Right cardiac atrium (tissue), 5 donors: Measurements from ENCODE around the gene HUS1. TPM values are rescaled to one million over a fixed set of nuclear protein-coding genes. Genes with fewer than 3 reads are reported as not detected.

ENCODE experiments used
- ATAC-seq, 2 donors: fragments of 200-7000 bp; cut with Tn5 transposase; one replicate each; pipeline versions ENCODE4 v1.8.0 to v1.9.1; 2020; ENCODE audit warnings: moderate library complexity in 2 of 2, mild to moderate bottlenecking in 1 of 2
- DNase-seq, 3 donors: peaks; one replicate each; pipeline ENCODE4 v3.0.0-alpha.2; 2020
- H3K27ac ChIP-seq: one replicate; pipeline ENCODE4 v1.5.1; 2013; ENCODE audit warnings: mild to moderate bottlenecking, low read length, control low read depth, moderate library complexity
- H3K27me3 ChIP-seq: one replicate; pipeline ENCODE4 v1.6.1; 2013; ENCODE audit not compliant: control insufficient read depth, insufficient read depth
- H3K4me1 ChIP-seq: one replicate; pipeline ENCODE4 v1.6.1; 2013; ENCODE audit warnings: low read length; ENCODE audit not compliant: control insufficient read depth, insufficient read depth
- H3K4me3 ChIP-seq: one replicate; pipeline ENCODE4 v1.5.1; 2013; ENCODE audit warnings: low read length, control low read depth
- H3K9me3 ChIP-seq: one replicate; pipeline ENCODE4 v1.6.1; 2013; ENCODE audit warnings: low read length; ENCODE audit not compliant: control insufficient read depth
- WGBS: extraction: QIAGEN DNeasy Blood & Tissue Kit; methylation state at CpG from one replicate; pipeline ENCODE4 v1.1.7; 2013; 5-methylcytosine and 5-hydroxymethylcytosine counted together
- intact Hi-C, 4 donors: fragments of 100-400 bp; cut with DNase I; formaldehyde crosslinking; loops; one replicate each; pipeline versions ENCODE4 v1.11.0 to v1.14.0; 2022 to 2023
- polyA plus RNA-seq: library from polyadenylated mRNA; stranded (reverse); fragments of 200-250 nt; gene quantifications from one replicate; pipeline ENCODE4 v1.2.3, GENCODE V29; 2013
- total RNA-seq, 4 donors: library from RNA; stranded (reverse); fragmentation: NEBNext Ultra II Directional; extraction: Animal tissue kit (Norgen Biotek cat#: 25700); gene quantifications; one replicate each; pipeline ENCODE4 v1.2.1, GENCODE V29; 2021
- donor health status: healthy with polysubstance abuse.
- donor health status: DM: no; HTN: yes; CAD: no.
- donor health status: DM: no; HTN: no; CAD: no.
- donor health status: DM: no; HTN: yes; CAD: no; lungs with severe emphysema.
- donor health status: DM: yes; HTN: yes; CAD: no.

HUS1 gene
- total and polyA plus RNA-seq, 5 donors, result 13.2 to 25.7 (median 24.3) TPM

DNA sequence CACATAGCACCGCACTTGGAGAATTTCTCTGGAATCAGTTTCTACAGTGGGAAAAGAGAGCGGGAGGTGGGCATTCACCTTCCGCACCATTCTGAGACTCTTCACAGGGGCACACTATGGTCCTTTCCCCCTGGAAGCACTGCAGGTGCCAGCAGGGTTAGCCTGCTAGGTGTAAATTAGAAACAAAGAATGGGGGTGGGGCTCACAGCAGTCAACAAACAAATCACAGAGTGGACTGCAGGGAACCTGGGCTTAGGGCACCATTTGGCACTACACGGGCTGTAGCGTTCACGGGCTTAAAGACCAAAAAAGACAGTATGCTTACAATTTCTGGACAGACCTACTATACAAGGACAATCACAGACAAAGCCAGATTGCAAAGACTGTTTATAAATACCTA is 23.2 kb downstream of the HUS1 start:
- 80% methylated on average over 6 of the region's 6 CpGs for WGBS
- H3K9me3 ChIP-seq, result no peaks in the 10 kb centered on the region
- ATAC-seq (no peak), DNase-seq (no peak)
- H3K4me3 ChIP-seq, result no peak overlapping the region
- H3K4me1 ChIP-seq, result no peaks in the 10 kb centered on the region
- no peak overlapping the region for H3K27ac ChIP-seq
- no peaks in the 10 kb centered on the region for H3K27me3 ChIP-seq
- intact Hi-C loops, result no loop called here

DNA sequence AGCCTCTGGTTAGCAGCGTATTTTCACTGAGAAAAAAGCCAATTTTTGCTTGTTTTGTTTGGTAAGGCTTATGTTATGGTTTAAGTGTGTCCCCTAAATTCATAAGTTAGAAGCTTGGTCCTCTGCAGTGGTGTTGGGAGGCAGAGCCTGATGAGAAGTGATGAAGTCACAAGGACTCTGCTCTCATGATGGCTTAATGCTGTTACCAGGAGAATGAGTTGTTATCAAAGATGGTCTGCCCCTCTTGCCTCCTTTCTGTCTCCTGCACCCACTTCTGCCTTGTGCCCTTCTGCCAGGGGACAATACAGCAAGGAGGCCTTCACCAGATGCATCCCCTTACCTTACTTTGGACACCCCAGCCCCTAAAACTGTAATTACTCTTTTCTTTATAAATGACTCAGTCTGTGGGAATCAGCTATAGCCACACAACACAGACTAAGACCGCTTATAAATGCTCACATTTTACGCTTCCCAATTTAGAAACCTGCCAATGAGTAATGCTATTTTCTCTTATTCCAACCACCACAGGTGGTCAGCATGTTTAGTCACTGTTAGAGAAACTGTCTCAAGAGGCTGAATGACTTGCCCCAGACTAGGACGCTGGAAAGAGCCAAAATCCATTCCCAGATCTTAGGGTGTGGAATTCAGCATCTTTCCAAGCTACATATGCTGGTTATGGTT is 25.0 kb downstream of the HUS1 start:
- Histone ChIP-seq H3K4me1 (no peaks in the 10 kb centered on the region), H3K4me3 (no peak overlapping the region), H3K27me3 (no peaks in the 10 kb centered on the region), H3K9me3 (no peaks in the 10 kb centered on the region), H3K27ac (no peak overlapping the region)
- intact Hi-C loops, result no loop called here
- DNase-seq, result no peak
- no peak for ATAC-seq
- WGBS, result 86% methylated on average over 4 of the region's 4 CpGs

DNA sequence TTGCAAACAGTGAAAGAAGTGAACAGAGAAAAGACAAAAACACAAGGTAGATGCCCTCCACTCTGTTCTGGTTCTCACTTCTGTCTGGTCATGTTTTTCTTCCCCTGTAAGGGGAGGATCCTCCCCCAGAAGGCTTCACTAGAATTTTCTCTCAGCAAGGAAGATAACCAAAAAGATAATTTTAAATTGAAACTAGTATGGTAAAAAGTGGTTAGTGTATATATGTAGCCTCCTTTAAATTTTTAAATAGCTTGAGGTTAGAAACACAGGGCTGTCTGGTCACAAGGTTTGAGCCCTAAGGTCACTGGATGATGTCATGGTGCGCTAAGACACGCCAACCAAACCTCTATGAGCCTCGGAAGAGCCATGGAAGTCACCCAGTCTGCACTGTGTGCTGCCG is 25.6 kb downstream of the HUS1 start:
- 89% methylated on average over 4 of the region's 4 CpGs for WGBS
- Histone ChIP-seq H3K27me3 (no peaks in the 10 kb centered on the region), H3K9me3 (no peaks in the 10 kb centered on the region), H3K4me1 (no peaks in the 10 kb centered on the region), H3K27ac (no peak overlapping the region), H3K4me3 (no peak overlapping the region)
- DNase-seq (no peak), ATAC-seq (no peak)
- intact Hi-C loops, result no loop called here

- DNase-seq (no peak), ATAC-seq (no peak)
- H3K4me1 ChIP-seq, result no peaks in the 10 kb centered on the region
- no peak overlapping the region for H3K4me3 ChIP-seq
- intact Hi-C loops, result no loop called here
- no peaks in the 10 kb centered on the region for H3K9me3 ChIP-seq
- H3K27me3 ChIP-seq, result no peaks in the 10 kb centered on the region
- H3K27ac ChIP-seq, result no peak overlapping the region
- WGBS, result 86% methylated on average over 4 of the region's 4 CpGs
Observed at GRCh38 chr7:47952224-47952623, 27.2 kb downstream of the HUS1 start.

GRCh38 chr7:47951374-47951773 is 28.0 kb downstream of the HUS1 start:
- Histone ChIP-seq H3K9me3 (no peaks in the 10 kb centered on the region), H3K27me3 (no peaks in the 10 kb centered on the region), H3K4me1 (no peaks in the 10 kb centered on the region), H3K27ac (no peak overlapping the region), H3K4me3 (no peak overlapping the region)
- no peak for ATAC-seq
- no peak for DNase-seq
- intact Hi-C loops, result no loop called here

GRCh38 chr7:47950714-47951113 is 28.7 kb downstream of the HUS1 start:
- H3K27ac ChIP-seq, result peak overlapping the region; percentile 25
- no peaks in the 10 kb centered on the region for H3K4me1 ChIP-seq
- no peaks in the 10 kb centered on the region for H3K9me3 ChIP-seq
- 56% methylated on average over 11 of the region's 11 CpGs for WGBS
- no peak overlapping the region for H3K4me3 ChIP-seq
- peak; percentile 63 to 80 (median 79) for DNase-seq
- no peaks in the 10 kb centered on the region for H3K27me3 ChIP-seq
- peak; percentile 79 to 90 for ATAC-seq
- intact Hi-C loops, result no loop called here

DNA sequence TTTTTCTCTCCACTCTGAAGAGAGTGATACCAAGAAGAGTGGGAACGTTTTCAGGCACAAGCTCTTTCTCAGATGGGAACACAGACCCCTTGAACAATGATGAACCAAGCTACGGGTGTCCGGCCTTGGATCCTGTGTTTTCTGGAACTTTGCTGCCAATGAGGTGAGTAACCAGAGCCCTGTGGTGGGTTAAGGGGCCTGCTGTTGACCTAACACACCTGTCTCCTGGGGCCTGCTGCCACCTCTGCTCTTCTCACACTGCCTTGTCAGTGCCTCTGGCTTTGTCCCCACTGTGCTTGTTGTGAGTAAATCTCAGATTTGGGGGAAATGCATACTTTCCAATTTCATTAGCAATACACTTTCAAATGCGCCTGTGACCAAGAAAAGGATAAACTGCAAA is 29.7 kb downstream of the HUS1 start:
- intact Hi-C loops, result loop anchor here in 1 of 4 donors (5.0 kb wide), 1 partner anchor 158 kb away; no protein-coding TSS in a partner anchor
- H3K4me3 ChIP-seq, result no peak overlapping the region
- WGBS, result 85% methylated on average over 4 of the region's 4 CpGs
- no peaks in the 10 kb centered on the region for H3K27me3 ChIP-seq
- peaks cover 2% of the 10 kb centered on the region for H3K4me1 ChIP-seq
- peak overlapping the region; percentile 50 for H3K27ac ChIP-seq
- DNase-seq, result no peak
- ATAC-seq, result no peak
- H3K9me3 ChIP-seq, result no peaks in the 10 kb centered on the region

DNA sequence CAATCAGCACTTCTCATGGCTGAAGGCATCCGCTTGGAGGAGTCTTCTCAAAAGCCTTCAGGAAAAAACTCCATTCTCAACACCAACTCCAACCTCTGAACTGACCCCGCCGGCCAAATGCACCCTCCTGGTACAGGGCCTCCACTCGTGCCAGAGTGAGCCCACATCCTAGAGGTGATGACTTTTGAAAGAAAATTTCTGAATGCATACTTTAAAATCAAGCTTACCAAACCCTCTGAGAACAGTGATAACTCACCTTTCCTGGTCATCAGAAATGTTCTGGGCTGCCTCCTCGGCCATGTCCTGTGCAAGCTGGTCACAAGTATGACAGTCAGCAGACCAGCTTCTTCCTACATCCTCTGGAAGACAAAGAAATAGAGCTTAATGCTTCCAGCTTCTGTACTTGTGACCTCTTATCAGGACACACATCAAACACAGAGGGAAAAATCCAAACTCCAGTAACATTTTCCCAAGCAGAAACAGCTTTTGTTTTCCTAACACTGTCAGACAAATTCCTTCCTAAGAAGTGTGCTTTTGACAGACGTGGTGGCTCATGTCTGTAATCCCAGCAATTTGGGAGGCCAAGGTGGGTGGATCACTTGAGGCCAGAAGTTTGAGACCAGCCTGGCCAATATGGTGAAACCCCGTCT is 31.1 kb downstream of the HUS1 start, which contains the start of gene PKD1L1:
PKD1L1 (minus strand) TSS at position 326 of the 650 bp plus-strand sequence; CDS start at position 300, 26 bp downstream.
- Histone ChIP-seq H3K9me3 (no peaks in the 10 kb centered on the region), H3K27ac (peak within 1 kb of the TSS; percentile 31), H3K4me3 (no peak within 1 kb of the TSS), H3K4me1 (peaks cover 2% of the 10 kb centered on the region), H3K27me3 (no peaks in the 10 kb centered on the region)
- ATAC-seq, result peak in 1 of 2 donors; percentile 30
- DNase-seq, result no peak
- intact Hi-C loops, result loop anchor here in 1 of 4 donors (5.0 kb wide), 1 partner anchor 159 kb away; no protein-coding TSS in a partner anchor
- WGBS, result 67% methylated on average over 7 of the region's 7 CpGs

- intact Hi-C loops, result loop anchor here in 1 of 4 donors (5.0 kb wide), 1 partner anchor 160 kb away; no protein-coding TSS in a partner anchor
- H3K27ac ChIP-seq, result peak overlapping the region; percentile 23
- peaks cover 2% of the 10 kb centered on the region for H3K4me1 ChIP-seq
Observed at GRCh38 chr7:47947355-47947749, 32.1 kb downstream of the HUS1 start.

GRCh38 chr7:47946581-47947354 is 32.6 kb downstream of the HUS1 start:
- DNase-seq (no peak), ATAC-seq (peak; percentile 52 to 71)
- WGBS, result 64% methylated on average over 7 of the region's 7 CpGs
- H3K27me3 ChIP-seq, result no peaks in the 10 kb centered on the region
- H3K4me3 ChIP-seq, result no peak overlapping the region
- peaks cover 2% of the 10 kb centered on the region for H3K4me1 ChIP-seq
- intact Hi-C loops, result loop anchor here in 1 of 4 donors (5.0 kb wide), 1 partner anchor 161 kb away; no protein-coding TSS in a partner anchor
- peak overlapping the region; percentile 23 for H3K27ac ChIP-seq
- H3K9me3 ChIP-seq, result no peaks in the 10 kb centered on the region

More at GRCh38 chr7:47947355-47947749, 32.1 kb downstream of the HUS1 start:
- DNase-seq (peak in 1 of 3 donors; percentile 61), ATAC-seq (no peak)
- H3K4me3 ChIP-seq, result no peak overlapping the region
- no peaks in the 10 kb centered on the region for H3K9me3 ChIP-seq
- 94% methylated on average over 7 of the region's 7 CpGs for WGBS
- H3K27me3 ChIP-seq, result no peaks in the 10 kb centered on the region
